Ramos (cell line): ENCODE results near the gene ORAI3.

ENCODE experiments used
- in situ Hi-C: fragments of 300-500 bp; cut with MboI; formaldehyde crosslinking; loops from one replicate; pipeline ENCODE4 v1.14.3; 2022; ENCODE audit warnings: low sequenced_read_pairs; ENCODE audit not compliant: unreplicated experiment

The ORAI3 gene

GRCh38 chr16:30963925-30964511 lies 15.2 kb downstream of the ORAI3 start:
- in situ Hi-C loops = no loop called here

DNA sequence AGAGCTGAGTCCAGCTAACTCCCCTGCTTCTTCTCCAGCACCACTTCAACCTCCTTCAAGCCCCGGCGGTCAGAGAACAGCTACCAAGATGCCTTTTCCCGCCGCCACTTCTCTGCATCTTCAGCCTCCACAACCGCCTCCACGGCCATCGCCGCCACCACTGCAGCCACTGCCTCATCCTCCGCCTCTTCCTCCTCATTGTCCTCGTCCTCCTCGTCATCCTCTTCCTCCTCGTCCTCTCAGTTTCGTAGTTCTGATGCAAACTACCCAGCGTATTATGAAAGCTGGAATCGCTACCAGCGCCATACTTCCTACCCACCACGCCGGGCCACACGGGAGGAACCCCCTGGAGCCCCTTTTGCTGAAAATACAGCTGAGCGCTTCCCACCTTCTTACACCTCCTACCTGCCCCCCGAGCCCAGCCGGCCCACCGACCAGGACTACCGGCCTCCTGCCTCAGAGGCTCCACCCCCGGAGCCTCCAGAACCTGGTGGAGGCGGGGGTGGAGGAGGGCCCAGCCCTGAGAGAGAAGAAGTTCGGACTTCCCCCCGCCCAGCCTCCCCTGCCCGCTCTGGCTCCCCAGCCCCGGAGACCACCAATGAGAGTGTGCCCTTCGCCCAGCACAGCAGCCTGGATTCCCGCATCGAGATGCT lies 15.8 kb downstream of the ORAI3 start:
- in situ Hi-C loops = no loop called here

- in situ Hi-C loops = no loop called here
Measured at GRCh38 chr16:30965436-30965835, 16.6 kb downstream of the ORAI3 start.

DNA sequence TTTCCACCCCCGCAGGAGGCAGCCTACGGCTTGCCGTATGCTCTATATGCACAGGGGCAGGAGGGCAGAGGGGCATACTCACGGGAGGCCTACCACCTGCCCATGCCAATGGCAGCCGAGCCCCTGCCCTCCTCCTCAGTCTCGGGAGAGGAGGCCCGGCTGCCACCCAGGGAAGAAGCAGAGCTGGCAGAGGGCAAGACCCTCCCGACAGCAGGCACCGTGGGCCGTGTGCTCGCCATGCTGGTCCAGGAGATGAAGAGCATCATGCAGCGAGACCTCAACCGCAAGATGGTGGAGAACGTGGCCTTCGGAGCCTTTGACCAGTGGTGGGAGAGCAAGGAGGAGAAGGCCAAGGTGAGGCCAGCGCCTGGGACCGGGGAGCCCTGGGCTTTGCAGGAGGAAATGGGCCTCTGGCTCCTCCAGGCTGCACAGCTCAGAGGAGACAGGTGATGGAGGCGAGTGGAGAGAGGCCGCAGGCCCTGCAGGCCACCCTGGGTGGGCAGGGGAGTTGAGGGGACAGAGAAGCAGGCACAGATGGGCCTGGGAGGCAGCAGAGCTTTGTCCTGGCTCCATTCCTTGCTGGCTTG lies 17.3 kb downstream of the ORAI3 start:
- in situ Hi-C loops = no loop called here

GRCh38 chr16:30967795-30968194 lies 18.9 kb downstream of the ORAI3 start:
- in situ Hi-C loops = no loop called here

- in situ Hi-C loops = no loop called here
Measured at GRCh38 chr16:30969246-30969842, 20.5 kb downstream of the ORAI3 start.

GRCh38 chr16:30971298-30971697 lies 22.4 kb downstream of the ORAI3 start:
- in situ Hi-C loops = no loop called here

GRCh38 chr16:30972872-30973271 lies 24.0 kb downstream of the ORAI3 start:
- in situ Hi-C loops = no loop called here

- in situ Hi-C loops = no loop called here
Measured at GRCh38 chr16:30974348-30974747, 25.5 kb downstream of the ORAI3 start.

GRCh38 chr16:30976486-30976885 lies 27.6 kb downstream of the ORAI3 start:
- in situ Hi-C loops = loop anchor here (25.0 kb wide), 1 partner anchor 461 kb away; the partner anchor contains the start of genes COX6A2 and ZNF843

GRCh38 chr16:30977502-30977901 lies 28.6 kb downstream of the ORAI3 start:
- in situ Hi-C loops = loop anchor here (25.0 kb wide), 1 partner anchor 460 kb away; the partner anchor contains the start of genes COX6A2 and ZNF843

DNA sequence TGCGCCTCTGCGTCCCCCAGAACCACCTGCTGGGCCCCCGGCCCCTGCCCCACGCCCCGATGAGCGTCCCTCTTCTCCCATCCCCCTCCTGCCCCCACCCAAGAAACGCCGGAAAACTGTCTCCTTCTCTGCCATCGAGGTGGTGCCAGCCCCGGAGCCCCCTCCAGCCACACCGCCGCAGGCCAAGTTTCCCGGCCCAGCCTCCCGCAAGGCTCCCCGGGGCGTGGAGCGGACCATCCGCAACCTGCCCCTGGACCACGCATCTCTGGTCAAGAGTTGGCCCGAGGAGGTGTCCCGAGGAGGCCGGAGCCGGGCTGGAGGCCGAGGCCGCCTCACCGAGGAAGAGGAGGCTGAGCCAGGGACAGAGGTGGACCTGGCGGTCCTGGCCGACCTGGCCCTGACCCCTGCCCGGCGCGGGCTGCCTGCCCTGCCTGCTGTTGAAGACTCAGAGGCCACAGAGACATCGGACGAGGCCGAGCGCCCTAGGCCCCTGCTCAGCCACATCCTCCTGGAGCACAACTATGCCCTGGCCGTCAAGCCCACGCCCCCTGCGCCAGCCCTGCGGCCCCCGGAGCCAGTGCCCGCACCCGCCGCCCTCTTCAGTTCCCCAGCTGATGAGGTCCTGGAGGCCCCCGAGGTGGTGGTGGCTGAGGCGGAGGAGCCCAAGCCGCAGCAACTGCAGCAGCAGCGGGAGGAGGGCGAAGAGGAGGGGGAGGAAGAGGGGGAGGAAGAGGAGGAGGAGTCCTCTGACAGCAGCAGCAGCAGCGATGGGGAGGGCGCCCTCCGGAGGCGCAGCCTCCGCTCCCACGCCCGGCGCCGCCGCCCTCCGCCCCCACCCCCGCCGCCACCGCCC lies 30.5 kb downstream of the ORAI3 start:
- in situ Hi-C loops = loop anchor here (25.0 kb wide), 1 partner anchor 458 kb away; the partner anchor contains the start of genes COX6A2 and ZNF843

- in situ Hi-C loops = loop anchor here (25.0 kb wide), 1 partner anchor 457 kb away; the partner anchor contains the start of genes COX6A2 and ZNF843
Measured at GRCh38 chr16:30980023-30980371, 31.1 kb downstream of the ORAI3 start.

DNA sequence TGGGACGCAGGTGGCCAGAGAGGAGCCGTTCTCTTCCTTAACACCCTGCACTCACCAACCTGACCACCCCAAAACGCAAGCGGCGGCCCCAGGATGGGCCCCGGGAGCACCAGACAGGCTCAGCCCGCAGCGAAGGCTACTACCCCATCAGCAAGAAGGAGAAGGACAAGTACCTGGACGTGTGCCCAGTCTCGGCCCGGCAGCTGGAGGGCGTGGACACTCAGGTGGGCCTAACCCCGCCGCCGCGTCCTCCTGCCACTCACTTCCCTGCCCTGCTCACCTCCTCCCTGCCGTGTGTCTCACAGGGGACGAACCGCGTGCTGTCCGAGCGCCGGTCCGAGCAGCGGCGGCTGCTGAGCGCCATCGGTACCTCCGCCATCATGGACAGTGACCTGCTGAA lies 31.6 kb downstream of the ORAI3 start:
- in situ Hi-C loops = loop anchor here (25.0 kb wide), 1 partner anchor 457 kb away; the partner anchor contains the start of genes COX6A2 and ZNF843

DNA sequence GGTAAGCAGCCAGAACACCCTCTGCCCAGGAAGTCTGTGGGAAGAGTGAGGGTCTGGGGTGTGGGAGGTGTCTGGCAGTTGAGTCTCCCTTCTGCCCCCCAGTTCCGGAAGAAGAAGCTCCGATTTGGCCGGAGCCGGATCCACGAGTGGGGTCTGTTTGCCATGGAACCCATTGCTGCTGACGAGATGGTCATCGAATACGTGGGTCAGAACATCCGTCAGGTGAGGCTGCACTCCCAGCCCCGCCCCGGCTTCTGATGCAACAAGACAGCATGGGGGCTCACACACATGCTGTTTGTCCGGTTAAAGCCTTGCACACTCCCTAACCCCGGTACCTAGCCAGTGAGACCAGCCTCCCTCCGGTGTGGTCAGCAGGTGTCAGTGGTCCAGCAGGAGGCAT lies 32.1 kb downstream of the ORAI3 start:
- in situ Hi-C loops = loop anchor here (25.0 kb wide), 1 partner anchor 456 kb away; the partner anchor contains the start of genes COX6A2 and ZNF843

DNA sequence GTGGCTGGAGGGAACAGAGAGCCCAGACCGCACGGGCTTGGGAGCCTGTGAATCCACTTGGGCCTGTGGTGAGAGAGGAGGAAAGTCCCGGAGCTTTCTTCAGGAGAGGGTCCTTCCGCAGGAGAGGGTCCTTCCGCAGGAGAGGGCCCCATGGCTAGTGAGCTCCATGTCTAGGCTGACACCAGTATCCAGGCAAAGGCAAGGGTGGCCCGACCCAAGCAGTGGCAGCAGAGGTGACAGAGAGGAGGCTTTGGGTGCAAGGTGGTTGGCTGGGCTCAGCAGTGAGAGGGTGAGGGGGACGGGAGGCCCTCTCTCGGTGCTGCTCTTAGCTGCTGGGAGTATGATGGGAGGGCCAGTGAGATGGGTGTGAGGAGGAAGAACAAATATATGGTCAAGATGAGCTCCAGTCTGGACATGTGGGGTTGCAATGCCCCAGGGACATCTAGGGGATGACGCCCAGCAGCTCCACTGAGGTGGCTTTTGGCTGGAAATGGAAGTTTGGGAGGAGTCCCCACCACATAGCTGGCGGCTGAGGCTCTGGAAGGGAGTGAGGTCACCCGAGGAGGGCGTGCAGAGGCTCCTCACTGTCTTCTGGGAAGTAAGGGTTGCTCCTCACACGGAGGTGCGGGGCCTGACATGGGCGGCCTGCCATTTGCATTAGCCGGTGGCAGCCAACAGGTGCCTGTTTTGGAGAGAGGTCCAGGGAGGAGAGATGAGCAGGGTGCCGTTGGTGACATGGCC lies 33.9 kb downstream of the ORAI3 start:
- in situ Hi-C loops = loop anchor here (25.0 kb wide), 1 partner anchor 455 kb away; the partner anchor contains the start of genes COX6A2 and ZNF843

GRCh38 chr16:30983289-30983889 lies 34.5 kb downstream of the ORAI3 start:
- in situ Hi-C loops = loop anchor here (25.0 kb wide), 1 partner anchor 454 kb away; the partner anchor contains the start of genes COX6A2 and ZNF843

GRCh38 chr16:30983898-30984610 lies 35.2 kb downstream of the ORAI3 start:
- in situ Hi-C loops = loop anchor here (25.0 kb wide), 1 partner anchor 453 kb away; the partner anchor contains the start of genes COX6A2 and ZNF843
